Caco-2 (cell line): ENCODE measurements around the gene LMOD1. TPM values are rescaled to one million over a fixed set of nuclear protein-coding genes. Genes with fewer than 3 reads are reported as not detected.

Experiments
- BruUV-seq: library from RNA; stranded (reverse); fragments of 400-500 nt; replicated peaks from 2 replicates; lab custom pipeline; 2021; lab: Mats Ljungman, UMichigan
- CTCF ChIA-PET: fragments of 300-600 bp; sonication (Branson Sonifier 250); formaldehyde crosslinking; loops from one replicate; lab custom pipeline; 2022; ENCODE audit warnings: antibody characterized with exemption; lab: Charles Lee
- POLR2A ChIA-PET: fragments of 300-600 bp; sonication (Branson Sonifier 250); formaldehyde crosslinking; loops from one replicate; lab custom pipeline; 2022; ENCODE audit warnings: antibody characterized with exemption; lab: Charles Lee
- DNase-seq, 2 experiments: peaks; one replicate each; pipeline versions ENCODE4 v3.0.0 to v3.0.0-alpha.2; 2020 to 2022
- H3K27me3 ChIP-seq: replicated peaks from 2 replicates; pipeline ENCODE4 v1.6.0; 2011; ENCODE audit warnings: low read length; ENCODE audit not compliant: control insufficient read depth, insufficient read depth
- H3K36me3 ChIP-seq: 2 replicates; pipeline ENCODE4 v1.5.1; 2011; ENCODE audit warnings: low read length; ENCODE audit not compliant: control insufficient read depth, insufficient read depth
- H3K4me1 ChIP-seq: fragments of 250-450 bp; sonication (Bioruptor Pico); 2 replicates; pipeline ENCODE4 v1.5.1; 2020; ENCODE audit warnings: mild to moderate bottlenecking
- H3K4me3 ChIP-seq: 2 replicates; pipeline ENCODE4 v1.5.1; 2011; ENCODE audit warnings: low read depth, mild to moderate bottlenecking, control low read depth, low read length
- H3K9me3 ChIP-seq: fragments of 250-450 bp; sonication (Bioruptor Pico); 2 replicates; pipeline ENCODE4 v1.5.1; 2020; ENCODE audit warnings: mild to moderate bottlenecking, moderate library complexity
- H3K27ac Mint-ChIP-seq: one replicate; pipeline ENCODE4 v1.8.0; 2022; ENCODE audit warnings: mixed read lengths; ENCODE audit not compliant: unreplicated experiment
- H3K27me3 Mint-ChIP-seq: one replicate; pipeline ENCODE4 v1.8.0; 2022; ENCODE audit warnings: mixed read lengths; ENCODE audit not compliant: insufficient read depth, unreplicated experiment
- H3K36me3 Mint-ChIP-seq: one replicate; pipeline ENCODE4 v1.8.0; 2022; ENCODE audit warnings: mild to moderate bottlenecking, mixed read lengths; ENCODE audit not compliant: insufficient read depth, unreplicated experiment
- H3K4me1 Mint-ChIP-seq: one replicate; pipeline ENCODE4 v1.8.0; 2022; ENCODE audit warnings: low read depth, mixed read lengths; ENCODE audit not compliant: unreplicated experiment
- H3K4me3 Mint-ChIP-seq: one replicate; pipeline ENCODE4 v1.8.0; 2022; ENCODE audit warnings: mild to moderate bottlenecking, moderate library complexity, mixed read lengths; ENCODE audit not compliant: unreplicated experiment
- H3K9me3 Mint-ChIP-seq: one replicate; pipeline ENCODE4 v1.8.0; 2022; ENCODE audit warnings: mixed read lengths; ENCODE audit not compliant: unreplicated experiment
- CTCF ChIP-seq, 2 experiments: fragments of 200-600 bp in 1 of 2; IDR thresholded peaks; 1 replicate in 1 of 2; 2 replicates in 1 of 2; pipeline versions ENCODE4 v1.5.1 to v1.8.0; 2011 to 2022; ENCODE audit warnings: antibody characterized with exemption in 1 of 2, control low read depth in 1 of 2, inconsistent platforms in 1 of 2, low read depth in 1 of 2, low read length in 1 of 2, mild to moderate bottlenecking in 1 of 2, moderate library complexity in 1 of 2; ENCODE audit not compliant: insufficient read depth in 1 of 2, severe bottlenecking in 1 of 2, unreplicated experiment in 1 of 2
- intact Hi-C: fragments of 100-400 bp; cut with micrococcal nuclease; formaldehyde crosslinking; loops from one replicate; pipeline ENCODE4 v1.10.0; 2022; ENCODE audit not compliant: unreplicated experiment
- total RNA-seq: library from RNA; stranded (reverse); gene quantifications from 2 replicates; pipeline ENCODE4 v1.2.3, GENCODE V29; 2022

Gene LMOD1
- total RNA-seq, 1 experiment from 2014 or later, result 0.11 TPM

GRCh38 chr1:201891451-201892045 is 54.8 kb downstream of the LMOD1 start:
- intact Hi-C loops, result no loop called here
- no peaks in the 10 kb centered on the region for H3K27me3 Mint-ChIP-seq
- POLR2A ChIA-PET, result interaction anchor here (1.0 kb wide), 1 partner anchor 116 kb away, joined by 3 read pairs; no protein-coding TSS in a partner anchor
- no peak for TF ChIP-seq CTCF (IDR thresholded peaks at IDR 0.05; ENCODE audit: insufficient read depth in 1 of 2, low read depth in 1 of 2, low read length in 1 of 2, severe bottlenecking in 1 of 2, unreplicated experiment in 1 of 2)
- no TSS peak for BruUV-seq
- Histone ChIP-seq H3K27me3 (no peaks in the 10 kb centered on the region), H3K36me3 (no peaks in the 10 kb centered on the region), H3K4me3 (no peak overlapping the region), H3K9me3 (no peaks in the 10 kb centered on the region), H3K4me1 (no peaks in the 10 kb centered on the region)
- H3K27ac Mint-ChIP-seq, result no peak overlapping the region
- H3K36me3 Mint-ChIP-seq, result no peaks in the 10 kb centered on the region
- CTCF ChIA-PET, result interaction anchor here (0.6 kb wide), 1 partner anchor 55 kb away, joined by 3 read pairs; no protein-coding TSS in a partner anchor
- no peak for DNase-seq
- H3K9me3 Mint-ChIP-seq, result no peaks in the 10 kb centered on the region
- H3K4me1 Mint-ChIP-seq, result peaks cover 6% of the 10 kb centered on the region
- no peak overlapping the region for H3K4me3 Mint-ChIP-seq

GRCh38 chr1:201890806-201891450 is 55.4 kb downstream of the LMOD1 start:
- no TSS peak for BruUV-seq
- intact Hi-C loops, result no loop called here
- Mint-ChIP-seq H3K27me3 (no peaks in the 10 kb centered on the region), H3K4me3 (no peak overlapping the region), H3K9me3 (no peaks in the 10 kb centered on the region), H3K27ac (no peak overlapping the region), H3K36me3 (no peaks in the 10 kb centered on the region), H3K4me1 (peaks cover 6% of the 10 kb centered on the region)
- H3K27me3 ChIP-seq, result no peaks in the 10 kb centered on the region
- H3K9me3 ChIP-seq, result no peaks in the 10 kb centered on the region
- H3K36me3 ChIP-seq, result no peaks in the 10 kb centered on the region
- ChIA-PET CTCF (no interaction called here), POLR2A (no interaction called here)
- peaks cover 1% of the 10 kb centered on the region; the same call in 1 of the 2 replicates for H3K4me1 ChIP-seq
- DNase-seq, result no peak
- no peak for TF ChIP-seq CTCF (IDR thresholded peaks at IDR 0.05; ENCODE audit: insufficient read depth in 1 of 2, low read depth in 1 of 2, low read length in 1 of 2, severe bottlenecking in 1 of 2, unreplicated experiment in 1 of 2)
- no peak overlapping the region for H3K4me3 ChIP-seq

GRCh38 chr1:201890223-201890622 is 56.1 kb downstream of the LMOD1 start:
- CTCF ChIA-PET, result no interaction called here
- Mint-ChIP-seq H3K4me3 (no peak overlapping the region), H3K27me3 (no peaks in the 10 kb centered on the region), H3K4me1 (peaks cover 10% of the 10 kb centered on the region), H3K27ac (no peak overlapping the region), H3K36me3 (no peaks in the 10 kb centered on the region), H3K9me3 (no peaks in the 10 kb centered on the region)
- BruUV-seq, result no TSS peak
- no peaks in the 10 kb centered on the region for H3K27me3 ChIP-seq
- intact Hi-C loops, result no loop called here
- no peaks in the 10 kb centered on the region for H3K9me3 ChIP-seq
- POLR2A ChIA-PET, result no interaction called here
- no peaks in the 10 kb centered on the region for H3K36me3 ChIP-seq
- no peak for TF ChIP-seq CTCF (IDR thresholded peaks at IDR 0.05; ENCODE audit: insufficient read depth in 1 of 2, low read depth in 1 of 2, low read length in 1 of 2, severe bottlenecking in 1 of 2, unreplicated experiment in 1 of 2)
- H3K4me3 ChIP-seq, result no peak overlapping the region
- H3K4me1 ChIP-seq, result peaks cover 8% of the 10 kb centered on the region
- no peak for DNase-seq
